OCI-LY1 (cell line): ENCODE data around the gene ORMDL3.

Experiments used
- H2AFZ ChIP-seq: fragments of 200-600 bp; sonication (generic), shearing (Covaris generic); 2 replicates; pipeline ENCODE4 v1.6.0; 2014; ENCODE audit warnings: antibody characterized with exemption, mild to moderate bottlenecking, low read length
- H3F3A ChIP-seq: fragments of 200-600 bp; sonication (generic), shearing (Covaris generic); 2 replicates; pipeline ENCODE4 v1.6.0; 2014; ENCODE audit warnings: mild to moderate bottlenecking, antibody characterized with exemption, low read length, moderate library complexity; ENCODE audit not compliant: insufficient read depth
- H3K27ac ChIP-seq: fragments of 200-600 bp; sonication (generic); 2 replicates; pipeline ENCODE4 v1.5.1; 2014; ENCODE audit warnings: low read length, mixed run types, mild to moderate bottlenecking, low read depth; ENCODE audit not compliant: poor library complexity, severe bottlenecking
- H3K27me3 ChIP-seq: fragments of 200-600 bp; sonication (generic); 2 replicates; pipeline ENCODE4 v1.6.0; 2014; ENCODE audit warnings: antibody characterized with exemption, mild to moderate bottlenecking, low read length, moderate library complexity; ENCODE audit not compliant: insufficient read depth
- H3K36me3 ChIP-seq: fragments of 200-600 bp; sonication (generic); 2 replicates; pipeline ENCODE4 v1.6.1; 2014; ENCODE audit warnings: mild to moderate bottlenecking, antibody characterized with exemption, low read length, moderate library complexity, mixed read lengths; ENCODE audit not compliant: insufficient read depth
- H3K4me1 ChIP-seq: fragments of 200-600 bp; sonication (generic); 2 replicates; pipeline ENCODE4 v1.5.1; 2014; ENCODE audit warnings: mild to moderate bottlenecking, low read length, moderate library complexity; ENCODE audit not compliant: insufficient read depth, severe bottlenecking
- H3K4me2 ChIP-seq: fragments of 200-600 bp; sonication (generic), shearing (Covaris generic); 2 replicates; pipeline ENCODE4 v1.6.1; 2014; ENCODE audit warnings: low read length
- H3K4me3 ChIP-seq: fragments of 200-600 bp; sonication (generic); 2 replicates; pipeline ENCODE4 v1.5.1; 2014; ENCODE audit warnings: low read length, low read depth, mild to moderate bottlenecking, mixed read lengths; ENCODE audit not compliant: poor library complexity, severe bottlenecking
- H3K79me2 ChIP-seq: fragments of 200-600 bp; shearing (Covaris generic); 2 replicates; pipeline ENCODE4 v1.6.1; 2016; ENCODE audit warnings: mixed run types, low read length, mixed read lengths; ENCODE audit not compliant: insufficient read depth
- H3K9ac ChIP-seq: fragments of 200-600 bp; sonication (generic), shearing (Covaris generic); 2 replicates; pipeline ENCODE4 v1.6.1; 2014; ENCODE audit warnings: mild to moderate bottlenecking, low read length, mixed read lengths
- H3K9me2 ChIP-seq: fragments of 200-600 bp; sonication (generic), shearing (Covaris generic); 2 replicates; pipeline ENCODE4 v1.6.1; 2014; ENCODE audit warnings: low read depth, mild to moderate bottlenecking, low read length, mixed read lengths
- H3K9me3 ChIP-seq: fragments of 200-600 bp; shearing (Covaris generic); 2 replicates; pipeline ENCODE4 v1.6.1; 2014; ENCODE audit warnings: low read length, mixed read lengths
- H4K20me1 ChIP-seq: fragments of 200-600 bp; sonication (generic), shearing (Covaris generic); 2 replicates; pipeline ENCODE4 v1.6.0; 2016; ENCODE audit warnings: mild to moderate bottlenecking, low read length; ENCODE audit not compliant: insufficient read depth
- EZH2 ChIP-seq: fragments of 200-600 bp; sonication (generic), shearing (Covaris generic); IDR thresholded peaks from 2 replicates; pipeline ENCODE4 v1.8.0; 2017; ENCODE audit warnings: borderline replicate concordance, mixed run types, mild to moderate bottlenecking, antibody characterized with exemption, low read length, moderate library complexity, mixed read lengths
- TF ChIP-seq, protein P1 (sequence below): fragments of 200-600 bp; sonication (generic), shearing (Covaris generic); IDR thresholded peaks from 2 replicates; pipeline ENCODE4 v1.5.1; 2017; ENCODE audit warnings: mild to moderate bottlenecking, antibody characterized with exemption, low read length, moderate library complexity, mixed read lengths

The ORMDL3 gene

DNA sequence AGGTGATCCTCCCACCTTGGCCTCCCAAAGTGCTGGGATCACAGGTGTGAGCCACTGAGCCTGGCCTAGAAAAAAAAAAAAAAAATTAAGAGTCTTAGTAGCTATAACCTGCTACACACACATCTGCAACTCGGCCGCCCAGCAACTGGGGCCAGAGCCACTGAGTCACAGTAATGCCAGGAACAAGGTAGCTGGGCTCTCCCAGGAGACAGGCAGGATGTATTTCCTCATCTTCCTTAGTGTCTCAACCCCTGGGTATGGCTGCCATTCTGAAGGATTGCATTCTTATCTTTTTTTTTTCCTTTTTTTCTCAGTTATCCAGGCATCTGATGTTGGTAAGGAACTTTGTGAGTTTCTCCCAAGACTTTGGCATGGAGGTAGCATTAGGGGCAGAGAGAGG, 46.1 kb upstream of the ORMDL3 start:
- TF ChIP-seq EZH2, result no peak
- TF ChIP-seq, protein P1, sequence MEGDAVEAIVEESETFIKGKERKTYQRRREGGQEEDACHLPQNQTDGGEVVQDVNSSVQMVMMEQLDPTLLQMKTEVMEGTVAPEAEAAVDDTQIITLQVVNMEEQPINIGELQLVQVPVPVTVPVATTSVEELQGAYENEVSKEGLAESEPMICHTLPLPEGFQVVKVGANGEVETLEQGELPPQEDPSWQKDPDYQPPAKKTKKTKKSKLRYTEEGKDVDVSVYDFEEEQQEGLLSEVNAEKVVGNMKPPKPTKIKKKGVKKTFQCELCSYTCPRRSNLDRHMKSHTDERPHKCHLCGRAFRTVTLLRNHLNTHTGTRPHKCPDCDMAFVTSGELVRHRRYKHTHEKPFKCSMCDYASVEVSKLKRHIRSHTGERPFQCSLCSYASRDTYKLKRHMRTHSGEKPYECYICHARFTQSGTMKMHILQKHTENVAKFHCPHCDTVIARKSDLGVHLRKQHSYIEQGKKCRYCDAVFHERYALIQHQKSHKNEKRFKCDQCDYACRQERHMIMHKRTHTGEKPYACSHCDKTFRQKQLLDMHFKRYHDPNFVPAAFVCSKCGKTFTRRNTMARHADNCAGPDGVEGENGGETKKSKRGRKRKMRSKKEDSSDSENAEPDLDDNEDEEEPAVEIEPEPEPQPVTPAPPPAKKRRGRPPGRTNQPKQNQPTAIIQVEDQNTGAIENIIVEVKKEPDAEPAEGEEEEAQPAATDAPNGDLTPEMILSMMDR, result no peak
- no peaks in the 10 kb centered on the region for H3K36me3 ChIP-seq

DNA sequence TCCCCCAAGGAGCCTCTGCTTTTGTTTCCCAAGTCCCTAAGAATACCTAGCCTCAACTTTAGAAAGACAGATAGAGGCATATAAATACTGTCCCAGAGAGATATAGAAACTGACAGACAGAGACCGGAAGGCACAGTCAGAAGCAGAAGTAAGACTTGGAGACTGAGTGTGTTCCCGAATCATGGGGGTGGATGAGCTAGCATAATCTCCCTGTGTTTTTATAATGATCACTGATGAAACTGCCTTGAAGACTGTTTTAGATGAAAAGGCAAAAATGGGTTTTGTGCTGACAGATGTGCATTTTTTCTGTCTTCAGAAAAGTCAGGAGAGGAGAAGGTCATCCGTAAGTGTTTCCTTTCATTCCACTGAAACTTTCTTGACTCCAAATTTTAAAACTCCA, 44.9 kb upstream of the ORMDL3 start:
- H3K27me3 ChIP-seq, result 0 out of 2 replicates have a peak, but pooled peaks cover 5% of the 10 kb centered on the region
- no peak for TF ChIP-seq EZH2
- TF ChIP-seq, protein P1, result no peak
- no peak overlapping the region for H3K4me3 ChIP-seq
- no peak overlapping the region for H2AFZ ChIP-seq
- no peaks in the 10 kb centered on the region for H3K9me3 ChIP-seq
- no peaks in the 10 kb centered on the region for H3F3A ChIP-seq
- no peak overlapping the region for H3K9ac ChIP-seq
- H3K4me2 ChIP-seq, result no peak overlapping the region
- no peaks in the 10 kb centered on the region for H3K36me3 ChIP-seq
- H3K4me1 ChIP-seq, result no peaks in the 10 kb centered on the region
- H3K27ac ChIP-seq, result no peak overlapping the region
- no peaks in the 10 kb centered on the region for H4K20me1 ChIP-seq
- H3K79me2 ChIP-seq, result no peaks in the 10 kb centered on the region
- no peaks in the 10 kb centered on the region for H3K9me2 ChIP-seq

More for the DNA sequence above, 46.1 kb upstream of the ORMDL3 start:
- H3K4me1 ChIP-seq, result no peaks in the 10 kb centered on the region
- H3F3A ChIP-seq, result no peaks in the 10 kb centered on the region
- no peak overlapping the region for H3K4me2 ChIP-seq
- no peak overlapping the region for H3K27ac ChIP-seq
- H3K79me2 ChIP-seq, result no peaks in the 10 kb centered on the region
- no peaks in the 10 kb centered on the region for H3K9me2 ChIP-seq
- H3K9me3 ChIP-seq, result no peaks in the 10 kb centered on the region
- no peak overlapping the region for H2AFZ ChIP-seq
- H3K27me3 ChIP-seq, result 0 out of 2 replicates have a peak, but pooled peaks cover 5% of the 10 kb centered on the region
- H3K4me3 ChIP-seq, result no peak overlapping the region
- no peak overlapping the region for H3K9ac ChIP-seq
- H4K20me1 ChIP-seq, result no peaks in the 10 kb centered on the region

DNA sequence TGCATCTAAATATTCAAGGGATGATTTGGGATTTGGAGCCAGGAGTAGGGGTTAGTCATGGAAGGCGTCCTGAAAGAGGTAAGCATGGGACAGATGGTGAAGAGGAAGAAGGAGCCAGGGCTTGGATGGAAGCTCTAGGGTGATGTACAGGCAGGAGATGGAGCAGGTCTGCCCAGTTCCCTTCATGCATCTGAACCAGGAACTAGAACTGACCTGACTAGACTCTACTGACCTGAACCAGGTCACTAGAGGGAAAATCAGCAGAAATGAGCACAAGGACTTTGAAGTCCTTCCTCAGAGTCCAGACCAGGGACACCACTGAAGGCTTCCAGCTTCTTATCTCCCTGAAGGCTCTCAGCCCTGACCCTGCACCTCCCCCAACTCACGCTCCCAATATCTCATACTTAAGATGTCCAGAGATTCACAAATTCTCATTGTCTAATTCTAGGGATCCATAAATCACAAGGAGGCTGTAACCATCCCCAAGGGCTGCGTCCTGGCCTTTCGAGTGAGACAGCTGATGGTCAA, 43.7 kb upstream of the ORMDL3 start:
- TF ChIP-seq, protein P1, result no peak
- TF ChIP-seq EZH2, result no peak
- Histone ChIP-seq H3F3A (no peaks in the 10 kb centered on the region), H3K9me3 (no peaks in the 10 kb centered on the region), H3K27ac (no peak overlapping the region), H3K79me2 (no peaks in the 10 kb centered on the region), H3K9ac (no peak overlapping the region), H4K20me1 (no peaks in the 10 kb centered on the region), H3K4me2 (no peak overlapping the region), H3K4me3 (no peak overlapping the region), H3K9me2 (no peaks in the 10 kb centered on the region), H3K4me1 (no peaks in the 10 kb centered on the region), H2AFZ (no peak overlapping the region), H3K27me3 (0 out of 2 replicates have a peak, but pooled peaks cover 5% of the 10 kb centered on the region), H3K36me3 (no peaks in the 10 kb centered on the region)
